ENCODE measurements around the gene TRAPPC8.

DNA sequence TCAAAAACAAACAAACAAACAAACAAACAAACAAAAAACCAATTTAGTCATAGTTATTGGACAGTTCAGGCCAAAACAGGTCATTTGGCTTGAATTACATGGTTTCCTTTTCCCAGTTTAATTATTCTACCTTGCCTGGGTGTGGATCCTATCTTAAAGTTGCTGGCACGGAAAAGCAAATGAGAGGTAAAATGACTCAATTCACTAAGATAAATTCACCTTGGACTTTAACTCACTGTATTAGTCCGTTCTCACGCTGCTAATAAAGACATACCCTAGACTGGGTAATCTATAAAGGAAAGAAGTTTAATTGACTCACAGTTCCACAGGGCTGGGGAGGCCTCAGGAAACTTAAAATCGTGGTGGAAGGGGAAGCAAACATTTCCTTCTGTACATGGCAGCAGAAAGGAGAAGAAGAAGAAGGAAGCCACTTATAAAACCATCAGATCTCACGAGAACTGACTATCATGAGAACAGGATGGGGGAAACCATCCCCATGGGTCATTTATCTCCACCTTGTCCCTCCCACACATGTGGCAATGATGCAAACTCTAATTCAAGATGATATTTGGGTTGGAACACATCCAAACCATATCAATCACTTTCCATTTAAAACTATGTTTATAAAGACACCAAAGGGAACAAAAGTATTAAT is 22.5 kb upstream of the TRAPPC8 start:
- TF ChIP-seq POLR2A (IDR thresholded peaks at IDR 0.05), result no peak
- no peak for TF ChIP-seq CTCF (IDR thresholded peaks at IDR 0.05)
- no peak for TF ChIP-seq EP300 (IDR thresholded peaks at IDR 0.05)

Measured in tibial nerve (tissue), 4 donors.